ENCODE data around the gene NFATC2.
"Not testable (repeated sequence)": the region's sequence is repeated elsewhere in the genome, so short reads cannot be mapped to it uniquely, and the experiment has no call there.

NFATC2 gene

GRCh38 chr20:51470907-51471411, 71.6 kb downstream of the NFATC2 start:
- DNase-seq (ENCODE audit: low spot score) = no peak

GRCh38 chr20:51470499-51470820, 72.1 kb downstream of the NFATC2 start:
- DNase-seq (ENCODE audit: low spot score) = no peak

GRCh38 chr20:51469578-51470498, 72.7 kb downstream of the NFATC2 start:
- peak; percentile 50 for DNase-seq (ENCODE audit: low spot score)

DNA sequence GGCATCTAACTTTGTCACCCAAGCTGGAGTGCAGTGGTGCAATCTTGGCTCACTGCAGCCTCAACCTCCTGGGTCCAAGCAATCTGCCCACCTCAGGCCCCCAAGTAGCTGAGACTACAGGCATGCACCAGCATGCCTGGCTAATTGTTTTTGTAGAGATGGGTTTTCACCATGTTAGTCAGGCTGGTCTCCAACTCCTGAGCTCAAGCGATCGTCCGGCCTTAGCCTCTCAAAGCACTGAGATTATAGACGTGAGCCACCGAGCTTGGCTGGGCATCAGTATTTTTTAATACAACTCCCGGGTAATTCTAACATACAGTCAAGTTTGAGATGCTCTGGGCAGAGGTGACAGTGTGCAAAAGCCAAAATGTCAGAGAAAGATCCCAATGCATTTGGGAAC, 73.5 kb downstream of the NFATC2 start:
- DNase-seq (ENCODE audit: low spot score) = no peak

GRCh38 chr20:51468636-51469035, 73.9 kb downstream of the NFATC2 start:
- no peak for DNase-seq (ENCODE audit: low spot score)

DNA sequence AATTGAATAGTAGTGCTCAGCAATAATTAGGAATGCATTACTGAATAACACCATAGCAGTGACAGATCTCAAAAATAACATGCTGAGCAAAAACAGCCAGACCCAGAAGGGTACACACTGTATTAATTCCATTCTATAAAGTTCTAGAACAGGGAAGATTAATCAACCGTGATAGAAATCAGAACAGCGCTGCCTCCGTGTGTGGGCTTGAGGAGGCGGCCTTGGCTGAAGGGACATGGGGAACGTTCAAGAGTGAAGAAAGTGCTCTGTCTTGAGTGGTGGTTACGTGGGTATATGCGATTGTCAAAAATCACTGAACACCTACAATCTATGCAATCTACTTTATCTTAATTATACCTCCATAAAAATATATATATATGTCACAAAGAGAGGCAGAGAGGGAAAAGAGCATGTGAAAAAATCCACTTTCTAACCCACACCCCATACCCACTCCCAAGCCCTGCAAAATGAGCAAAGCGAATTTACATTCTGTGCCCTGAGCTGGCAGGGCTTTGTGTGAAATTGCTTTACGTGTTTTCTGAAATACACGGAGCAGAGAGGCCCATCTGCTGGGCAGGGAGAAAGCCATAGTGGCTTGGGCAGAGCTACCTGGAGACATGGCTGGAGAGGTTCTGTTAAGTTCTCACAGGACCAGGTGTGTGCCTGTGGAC, 74.4 kb downstream of the NFATC2 start:
- no peak for DNase-seq (ENCODE audit: low spot score)

DNA sequence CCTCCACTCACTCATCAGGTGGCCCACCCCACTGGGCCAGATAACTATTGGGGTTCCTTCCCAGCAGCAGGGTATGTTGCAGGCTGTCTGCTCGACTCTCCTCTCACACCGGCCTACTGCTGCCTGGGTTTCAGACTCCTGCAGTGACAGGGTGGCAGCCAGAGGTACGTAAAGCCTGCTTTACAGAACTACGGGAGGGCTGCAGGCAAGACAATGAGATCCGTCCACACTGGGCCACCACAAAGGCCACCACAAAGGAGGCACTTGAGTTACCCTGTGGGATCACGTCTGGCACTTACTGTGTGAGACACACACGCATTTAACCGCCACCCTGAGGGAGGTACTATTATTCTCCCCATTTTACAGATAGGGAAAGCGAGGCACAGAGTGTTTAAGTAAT, 78.5 kb downstream of the NFATC2 start:
- no peak for DNase-seq (ENCODE audit: low spot score)

DNA sequence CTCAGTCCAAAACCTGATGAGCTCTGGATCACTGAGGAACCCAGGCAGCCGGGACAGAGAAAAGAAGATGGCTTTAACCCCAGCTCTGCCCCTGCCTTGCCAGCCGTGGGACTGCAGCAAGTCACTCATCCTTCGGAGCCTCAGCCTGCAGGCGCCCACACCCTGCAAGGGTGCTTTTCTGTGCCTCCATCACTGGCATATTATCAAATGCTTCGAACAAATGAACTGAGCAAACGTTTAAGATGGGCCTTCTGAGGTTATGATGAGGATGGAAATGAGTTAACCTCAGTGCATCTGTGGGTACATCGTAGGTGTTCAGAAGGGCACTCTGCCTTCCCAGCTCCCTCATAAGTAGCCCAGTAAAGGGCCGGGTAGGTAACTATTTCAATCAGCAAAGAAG, 79.0 kb downstream of the NFATC2 start:
- DNase-seq (ENCODE audit: low spot score) = no peak

- no peak for DNase-seq (ENCODE audit: low spot score)
Measured at GRCh38 chr20:51462566-51463276, 79.8 kb downstream of the NFATC2 start.

DNA sequence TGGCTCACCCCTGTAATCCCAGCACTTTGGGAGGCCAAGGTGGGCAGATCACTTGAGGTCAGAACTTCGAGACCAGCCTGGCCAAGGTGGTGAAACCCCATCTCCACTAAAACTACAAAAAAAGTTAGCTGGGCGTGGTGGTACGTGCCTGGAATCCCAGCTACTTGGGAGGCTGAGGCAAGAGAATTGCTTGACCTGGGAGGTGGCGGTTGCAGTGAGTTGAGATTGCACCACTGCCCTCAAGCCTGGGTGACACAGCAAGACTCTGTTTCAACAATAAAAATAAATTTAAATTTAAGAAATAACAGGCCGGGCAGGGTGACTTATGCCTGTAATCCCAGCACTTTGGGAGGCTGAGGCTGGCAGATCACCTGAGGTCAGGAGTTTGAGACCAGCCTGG, 80.7 kb downstream of the NFATC2 start:
- not testable (repeated sequence) for DNase-seq (ENCODE audit: low spot score)

DNA sequence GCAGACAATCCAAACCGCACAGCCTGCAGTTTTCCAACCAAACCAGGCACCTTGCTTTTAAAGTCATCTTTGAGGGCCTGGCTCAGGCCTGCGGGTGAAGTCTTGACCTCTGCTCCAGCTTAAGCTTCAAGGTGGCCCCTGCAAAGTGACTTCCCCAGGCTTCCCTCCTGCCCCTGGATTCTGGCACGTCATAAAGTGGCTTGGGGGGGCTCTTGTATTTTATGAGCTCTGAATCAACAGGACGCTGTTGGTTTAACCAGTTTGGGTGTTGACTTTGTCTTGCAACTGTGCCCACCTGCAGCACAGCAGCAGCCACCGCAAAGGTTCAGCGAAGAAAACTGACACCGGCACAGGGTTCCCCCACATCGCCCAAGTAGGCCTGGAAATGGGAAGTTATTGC, 81.2 kb downstream of the NFATC2 start:
- no peak for DNase-seq (ENCODE audit: low spot score)

DNA sequence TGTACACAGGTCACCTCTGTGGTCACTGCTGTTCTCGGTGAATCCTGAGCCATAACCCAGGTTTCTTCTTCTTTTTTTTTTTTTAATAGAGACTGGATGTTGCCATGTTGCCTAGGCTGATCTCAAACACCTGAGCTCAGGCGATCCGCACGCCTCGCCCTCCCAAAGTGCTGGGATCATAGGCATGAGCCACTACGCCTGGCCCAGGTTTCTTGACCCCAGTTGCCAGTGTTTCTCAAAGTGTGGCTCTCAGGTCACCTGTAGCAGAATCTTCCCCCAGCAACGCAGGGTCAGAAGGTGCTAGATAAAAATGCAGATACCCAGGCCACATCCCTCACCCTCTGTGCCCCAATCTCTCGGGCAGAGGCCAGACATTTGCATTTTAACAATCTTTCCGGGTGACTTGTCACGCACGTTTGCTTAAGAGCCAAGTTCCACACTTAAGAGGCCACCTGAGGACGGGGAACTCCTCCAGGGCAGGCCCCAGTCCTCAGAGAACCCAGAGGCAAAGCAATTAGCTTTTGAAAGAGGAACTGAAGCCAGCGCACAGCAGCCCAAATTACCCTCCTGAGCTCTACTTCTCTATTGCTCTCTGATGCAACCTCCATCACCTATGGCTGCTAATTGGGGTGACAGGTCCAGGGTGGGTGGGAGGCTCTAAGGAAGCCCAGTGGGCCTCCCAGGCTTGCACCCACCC, 81.8 kb downstream of the NFATC2 start:
- no peak for DNase-seq (ENCODE audit: low spot score)

DNA sequence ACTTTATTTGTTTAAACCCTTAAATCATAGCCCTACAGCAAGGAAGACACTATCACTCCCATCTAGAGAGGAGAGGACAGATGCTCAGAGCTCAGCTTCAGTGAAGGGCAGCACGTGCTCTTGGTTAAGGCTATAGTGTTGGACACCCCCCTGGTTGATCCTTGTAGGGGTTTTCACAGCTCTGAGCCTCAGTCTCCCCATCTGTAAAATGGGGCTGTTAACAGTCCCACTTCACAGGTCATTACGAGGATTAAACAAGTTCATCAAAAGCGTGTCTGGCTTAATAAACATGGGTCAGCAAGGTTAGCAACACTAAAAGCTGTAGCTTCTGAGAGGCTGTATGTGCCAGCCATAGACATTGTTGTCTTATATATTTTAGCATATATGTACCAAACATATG, 82.4 kb downstream of the NFATC2 start:
- no peak for DNase-seq (ENCODE audit: low spot score)

DNA sequence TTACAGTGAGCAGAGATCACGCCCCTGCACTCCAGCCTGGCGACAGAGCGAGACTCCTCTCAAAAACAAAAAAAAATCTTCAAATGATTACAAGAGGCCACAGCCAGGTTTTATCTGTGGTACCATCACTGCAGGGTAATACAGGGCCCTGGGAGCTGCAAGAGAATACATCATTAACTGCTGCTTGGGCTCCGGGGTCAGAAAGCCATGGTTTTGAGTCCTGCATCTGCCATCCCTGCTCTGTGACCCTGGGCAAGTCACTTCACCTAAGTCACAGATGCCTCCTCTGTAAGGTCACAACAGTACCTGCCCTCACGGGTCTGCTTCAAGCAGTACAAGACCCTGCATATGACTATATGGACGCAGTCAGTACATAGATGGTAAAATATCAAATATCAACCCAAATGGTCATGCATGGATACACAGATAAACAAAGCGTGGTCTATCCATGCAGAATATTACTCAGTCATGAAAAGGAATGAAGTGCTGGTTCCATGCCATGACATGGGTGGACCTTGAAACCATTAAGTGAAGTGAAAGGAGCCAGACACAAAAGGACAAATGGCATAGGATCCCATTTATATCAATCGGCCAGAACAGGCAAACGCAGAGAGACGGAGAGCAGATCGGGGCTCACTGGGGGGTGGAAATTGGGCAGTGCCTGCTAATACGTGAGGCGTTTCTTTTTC, 83.6 kb downstream of the NFATC2 start:
- no peak for DNase-seq (ENCODE audit: low spot score)

DNA sequence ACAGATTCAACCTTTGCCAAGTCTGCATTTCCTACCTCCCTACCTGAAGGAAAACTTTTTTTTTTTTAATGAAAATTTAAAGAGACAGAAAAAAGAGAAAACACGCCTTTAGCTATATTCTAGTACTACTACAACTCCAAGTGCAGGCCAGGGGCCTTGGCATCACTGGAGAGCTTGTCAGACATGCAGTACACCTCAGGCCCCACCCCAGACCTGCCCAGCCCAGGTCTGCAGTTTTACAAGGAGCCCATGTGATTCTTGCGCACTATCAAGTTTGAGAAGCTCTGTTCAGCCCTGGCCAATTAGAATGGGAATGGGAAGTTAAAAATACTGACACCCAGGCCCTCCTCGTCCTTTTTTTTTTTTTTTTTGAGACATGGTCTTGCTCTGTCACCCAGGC, 85.0 kb downstream of the NFATC2 start:
- DNase-seq (ENCODE audit: low spot score) = no peak

GRCh38 chr20:51456511-51457509, 85.7 kb downstream of the NFATC2 start:
- DNase-seq (ENCODE audit: low spot score) = no peak

GRCh38 chr20:51454250-51454865, 88.2 kb downstream of the NFATC2 start:
- no peak for DNase-seq (ENCODE audit: low spot score)

DNA sequence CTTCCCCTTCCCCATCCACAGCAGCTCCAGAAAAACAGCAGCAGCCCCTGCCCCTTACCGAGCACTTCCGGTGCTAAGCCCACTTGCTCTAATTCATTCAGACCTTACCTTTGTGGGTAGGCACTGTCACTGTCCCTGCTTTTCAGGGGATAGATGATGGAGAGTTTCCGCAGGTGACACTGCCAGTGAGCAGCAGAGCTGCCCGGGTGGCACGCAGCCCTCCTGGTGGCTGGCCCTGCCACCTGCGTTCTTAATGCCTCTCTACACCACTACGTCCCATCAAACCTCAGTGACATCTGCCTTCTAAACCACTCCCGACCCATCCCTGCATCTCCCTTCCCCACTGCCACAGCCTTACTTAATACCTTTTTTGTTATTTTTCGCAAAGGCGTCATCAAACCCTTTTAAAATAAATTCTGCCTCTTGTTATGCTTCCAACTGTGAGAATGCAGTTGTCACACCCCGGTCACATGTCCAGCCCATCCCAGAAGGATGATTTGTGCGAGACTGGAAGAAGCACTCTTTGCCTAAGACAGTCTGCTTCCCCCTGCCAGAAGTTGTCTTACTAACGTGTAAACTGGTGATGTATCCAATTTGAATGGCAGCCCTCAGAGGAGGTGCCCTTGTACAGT, 89.7 kb downstream of the NFATC2 start:
- no peak for DNase-seq (ENCODE audit: low spot score)

- DNase-seq (ENCODE audit: low spot score) = no peak
Measured at GRCh38 chr20:51452091-51452613, 90.4 kb downstream of the NFATC2 start.
